Neural cell (in vitro differentiated cells): ENCODE measurements around the gene UBE3A.

ENCODE experiments used
- SMC3 ChIP-seq: fragments of 450-650 bp; conservative IDR thresholded peaks from 2 replicates; pipeline ENCODE4 v1.6.1; 2014; ENCODE audit warnings: antibody characterized with exemption, mild to moderate bottlenecking, moderate library complexity; ENCODE audit not compliant: poor library complexity
- TF ChIP-seq, protein P1 (sequence below): fragments of 450-650 bp; IDR thresholded peaks from 2 replicates; pipeline ENCODE4 v1.5.1; 2014; ENCODE audit warnings: antibody characterized with exemption, mild to moderate bottlenecking, moderate library complexity; ENCODE audit not compliant: poor library complexity, severe bottlenecking

- TF ChIP-seq, protein P1, sequence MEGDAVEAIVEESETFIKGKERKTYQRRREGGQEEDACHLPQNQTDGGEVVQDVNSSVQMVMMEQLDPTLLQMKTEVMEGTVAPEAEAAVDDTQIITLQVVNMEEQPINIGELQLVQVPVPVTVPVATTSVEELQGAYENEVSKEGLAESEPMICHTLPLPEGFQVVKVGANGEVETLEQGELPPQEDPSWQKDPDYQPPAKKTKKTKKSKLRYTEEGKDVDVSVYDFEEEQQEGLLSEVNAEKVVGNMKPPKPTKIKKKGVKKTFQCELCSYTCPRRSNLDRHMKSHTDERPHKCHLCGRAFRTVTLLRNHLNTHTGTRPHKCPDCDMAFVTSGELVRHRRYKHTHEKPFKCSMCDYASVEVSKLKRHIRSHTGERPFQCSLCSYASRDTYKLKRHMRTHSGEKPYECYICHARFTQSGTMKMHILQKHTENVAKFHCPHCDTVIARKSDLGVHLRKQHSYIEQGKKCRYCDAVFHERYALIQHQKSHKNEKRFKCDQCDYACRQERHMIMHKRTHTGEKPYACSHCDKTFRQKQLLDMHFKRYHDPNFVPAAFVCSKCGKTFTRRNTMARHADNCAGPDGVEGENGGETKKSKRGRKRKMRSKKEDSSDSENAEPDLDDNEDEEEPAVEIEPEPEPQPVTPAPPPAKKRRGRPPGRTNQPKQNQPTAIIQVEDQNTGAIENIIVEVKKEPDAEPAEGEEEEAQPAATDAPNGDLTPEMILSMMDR: no peak
- no peak for TF ChIP-seq SMC3
Observed at GRCh38 chr15:25422021-25422420, 16.8 kb downstream of the UBE3A start.
